Fibroblast of skin of abdomen (primary cell): ENCODE results near the gene ATRNL1.
A peak's percentile ranks its signal among the peaks of the same experiment; 100 is the strongest.

Source experiments
- DNase-seq: peaks from one replicate; pipeline ENCODE4 v3.0.0-alpha.2; 2013

The ATRNL1 gene

DNA sequence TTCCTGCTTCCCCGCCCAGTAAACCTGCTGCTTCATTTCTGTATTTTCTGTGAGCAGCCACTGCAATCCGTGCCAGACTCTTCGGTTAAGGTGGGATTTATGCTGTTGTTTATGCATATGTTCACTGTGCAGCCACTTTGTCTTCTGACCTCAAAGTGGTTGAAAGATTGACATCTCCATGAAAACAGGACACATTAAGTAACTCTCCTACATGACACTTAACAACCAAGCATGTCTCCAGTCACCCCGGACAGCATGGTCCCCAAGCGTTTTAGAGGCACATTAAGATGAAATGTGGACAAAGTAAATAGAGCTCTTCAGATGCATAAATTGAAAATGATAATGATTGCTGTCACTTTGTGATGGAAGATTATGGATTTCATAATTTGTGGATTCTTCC lies 758.5 kb downstream of the ATRNL1 start:
- no peak for DNase-seq

DNA sequence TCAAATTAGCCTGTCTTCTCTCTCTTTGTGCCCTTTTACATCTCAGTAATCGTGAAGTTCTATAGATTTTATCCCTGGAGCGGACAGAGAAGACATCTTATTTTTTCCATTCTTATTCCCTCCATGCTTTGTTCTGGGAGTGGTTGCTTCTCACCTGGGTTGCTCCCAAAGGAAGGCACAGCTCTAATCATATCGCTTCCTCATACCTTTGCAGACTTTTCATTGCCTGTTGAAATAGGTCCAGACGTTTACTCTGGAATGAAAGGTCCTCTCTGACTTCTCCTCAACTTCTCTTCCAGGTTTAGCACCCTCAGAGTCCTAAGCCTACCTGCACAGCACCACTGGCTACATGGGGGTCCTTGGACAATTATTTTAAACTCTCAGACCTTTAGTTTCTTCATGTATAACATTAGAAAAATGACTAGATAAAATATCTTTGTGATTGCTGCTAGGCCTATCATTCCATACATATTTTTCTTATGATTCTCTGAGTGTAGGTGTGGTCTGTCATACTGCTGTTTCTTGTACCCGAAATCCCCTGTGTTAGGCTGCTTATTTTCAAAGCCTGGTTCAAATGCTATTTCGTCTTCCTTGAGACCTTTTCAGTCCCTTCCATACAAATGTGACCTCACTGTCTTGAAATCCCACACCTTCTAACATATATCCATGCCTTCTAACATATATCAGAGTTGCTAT lies 761.7 kb downstream of the ATRNL1 start:
- peak; percentile 31 for DNase-seq

DNA sequence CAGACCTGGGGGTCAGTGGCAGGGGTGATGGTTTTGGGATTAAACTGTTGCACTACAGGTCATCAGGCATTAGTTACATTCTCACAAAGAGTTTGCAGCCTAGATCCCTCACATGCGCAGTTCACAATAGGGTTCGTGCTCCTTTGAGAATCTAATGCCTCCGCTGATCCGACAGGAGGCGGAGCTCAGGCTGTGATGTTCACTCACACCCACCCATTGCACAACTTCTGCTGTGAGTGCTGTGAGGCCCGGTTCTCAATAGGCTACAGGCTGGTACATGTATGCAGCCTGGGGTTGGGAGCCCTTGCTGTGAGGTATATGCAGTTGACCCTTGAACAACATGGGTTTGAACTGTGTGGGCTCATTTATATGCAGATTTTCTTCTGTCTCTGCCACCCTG lies 763.4 kb downstream of the ATRNL1 start:
- no peak for DNase-seq

DNA sequence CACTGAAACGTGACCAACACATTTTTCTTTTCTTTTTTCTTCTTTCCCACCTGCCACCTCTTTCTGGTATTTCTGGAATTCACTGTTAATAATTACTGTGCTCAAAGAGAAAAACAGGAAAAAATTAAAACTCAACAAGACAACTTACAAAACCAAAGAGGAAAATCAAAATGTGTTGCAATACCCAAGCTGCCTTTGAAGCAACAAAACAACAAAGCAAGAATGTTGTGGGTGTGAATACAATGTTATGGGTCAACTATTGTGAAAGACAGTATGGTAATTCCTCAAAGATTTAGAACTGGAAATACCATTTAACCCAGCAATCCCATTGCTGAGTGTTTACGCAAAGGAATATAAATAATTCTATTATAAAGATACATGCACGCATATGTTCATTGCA lies 764.7 kb downstream of the ATRNL1 start:
- peak; percentile 30 for DNase-seq

DNA sequence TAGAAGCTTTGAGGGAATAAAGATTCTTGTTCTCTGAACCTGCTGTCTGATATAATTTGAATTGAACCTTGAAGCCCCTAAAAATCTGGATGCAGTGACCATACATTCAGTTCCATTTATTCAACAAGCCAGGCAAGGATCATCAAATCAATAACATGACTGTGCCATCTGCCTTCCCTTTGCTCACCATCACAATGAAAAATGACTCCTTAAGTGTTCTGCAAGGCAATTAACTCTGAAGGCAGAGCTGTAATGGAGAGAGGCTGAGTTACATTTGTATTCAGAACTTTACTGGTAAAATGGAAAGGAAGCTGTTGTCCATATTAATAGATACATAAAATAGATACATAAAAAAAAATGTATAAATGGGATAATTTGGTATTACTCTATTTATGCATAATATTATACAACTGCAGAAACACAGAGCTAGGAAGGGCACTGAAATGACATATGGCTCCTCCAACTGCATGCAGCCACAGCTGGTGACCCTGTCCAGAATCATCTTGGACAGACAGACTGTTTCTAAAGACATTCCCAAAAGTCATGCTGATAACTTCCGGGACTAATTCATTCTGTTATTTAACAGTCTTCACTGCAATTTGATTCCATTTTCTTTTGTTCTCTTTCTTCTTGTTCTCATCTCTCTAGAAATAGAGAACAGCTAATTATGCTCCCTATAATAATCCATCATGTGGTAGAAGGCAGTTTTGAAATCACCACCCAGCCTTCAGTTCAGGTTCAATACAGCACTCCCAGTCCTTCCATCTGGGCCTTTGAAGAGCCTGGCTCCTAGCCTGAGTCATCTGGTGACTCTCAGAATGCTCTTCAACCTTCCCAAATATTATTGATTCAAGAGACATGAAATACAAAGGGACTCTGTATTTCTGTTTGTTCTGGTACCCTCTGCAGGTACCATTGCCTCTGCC lies 767.3 kb downstream of the ATRNL1 start:
- no peak for DNase-seq

DNA sequence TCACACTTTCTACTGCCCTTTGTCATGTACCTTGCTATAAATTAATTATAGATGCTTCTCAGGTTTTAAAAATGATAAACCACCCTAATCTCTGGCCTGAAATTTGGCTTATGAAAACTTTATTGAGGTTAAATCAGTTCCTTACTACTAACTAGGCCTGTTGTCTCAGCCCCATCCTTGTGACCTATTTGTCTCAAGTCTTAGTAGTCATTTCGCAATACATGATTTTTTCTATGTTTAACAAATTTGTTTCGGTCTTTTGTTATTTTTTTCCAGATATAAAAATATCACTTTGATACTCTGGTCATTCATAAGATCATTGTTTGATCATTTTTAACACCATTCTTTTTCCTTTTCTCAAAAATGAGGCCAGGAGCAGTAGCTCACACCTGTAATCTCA lies 768.3 kb downstream of the ATRNL1 start:
- no peak for DNase-seq

DNA sequence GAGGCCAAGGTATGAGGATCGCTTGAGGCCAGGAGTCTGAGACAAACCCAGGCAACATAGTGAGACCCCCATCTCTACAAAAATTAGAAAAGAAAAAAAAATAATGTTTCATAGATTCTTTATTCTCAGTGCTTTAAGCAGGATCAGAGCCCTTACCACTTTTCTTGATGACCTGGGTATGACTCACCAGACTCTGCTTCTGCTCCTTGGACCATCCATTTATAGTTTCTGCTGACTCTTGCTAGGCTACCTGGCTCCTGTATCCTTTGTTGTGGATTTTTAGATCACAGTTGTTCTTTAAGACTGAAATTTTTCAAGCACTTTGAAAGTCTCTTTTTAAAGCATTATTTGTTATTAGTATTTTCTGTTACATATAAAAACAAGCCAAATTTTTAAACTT lies 768.7 kb downstream of the ATRNL1 start:
- DNase-seq: peak; percentile 45

DNA sequence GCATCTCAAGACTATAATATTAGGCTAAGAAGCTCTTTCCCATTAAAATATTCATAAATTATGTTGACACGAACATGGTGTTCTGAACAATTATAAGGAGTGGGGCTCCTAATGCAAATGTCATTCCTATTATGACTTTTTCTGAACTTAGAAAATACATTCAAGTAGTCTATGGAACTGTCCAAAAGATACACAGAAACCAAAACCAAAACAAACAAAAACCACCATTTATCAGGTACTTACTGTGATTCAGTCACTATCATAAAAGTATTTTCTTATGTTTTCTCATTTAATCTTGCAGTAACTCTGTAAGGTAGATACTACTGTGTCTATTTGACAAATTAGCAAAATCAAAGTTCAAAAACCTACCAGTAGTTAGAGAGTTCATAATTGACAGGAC lies 773.0 kb downstream of the ATRNL1 start:
- DNase-seq: no peak

DNA sequence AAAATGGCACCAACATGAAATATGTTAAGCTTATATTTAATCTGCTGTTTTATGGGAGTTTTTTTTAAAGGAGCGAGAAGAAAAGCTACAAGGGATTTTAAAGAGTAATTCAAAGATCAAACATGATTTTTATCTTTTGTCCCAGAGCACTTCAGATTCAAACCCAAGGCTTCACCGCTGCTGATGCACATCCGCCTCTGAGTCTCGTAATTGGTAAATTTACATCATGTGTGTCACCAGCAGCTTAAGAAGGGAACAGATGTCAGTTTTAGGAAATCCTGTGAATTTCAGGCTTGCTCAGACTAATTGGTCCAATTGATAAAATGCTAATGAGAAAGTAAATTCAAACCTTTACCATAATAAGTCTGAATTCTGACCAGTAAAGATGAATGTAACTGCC lies 773.5 kb downstream of the ATRNL1 start:
- DNase-seq: no peak

DNA sequence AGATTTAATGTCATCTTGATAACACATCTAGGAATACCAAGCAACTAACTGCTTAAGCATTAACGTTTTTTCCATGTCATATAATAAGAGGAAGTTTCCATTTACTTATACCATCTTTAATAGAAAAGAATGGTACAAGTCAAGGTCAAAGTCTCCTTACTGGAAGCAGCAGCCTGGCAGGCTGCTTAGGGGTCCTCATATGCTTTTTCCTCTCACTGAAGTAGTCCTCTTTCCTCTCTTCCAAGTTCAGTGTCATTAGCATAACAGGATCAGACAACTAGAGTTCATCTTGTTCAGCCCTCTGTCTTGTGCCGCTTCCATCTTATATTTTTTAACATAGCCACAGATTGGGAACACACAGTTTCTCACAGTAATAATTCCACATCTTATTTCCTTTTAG lies 774.1 kb downstream of the ATRNL1 start:
- DNase-seq: no peak

DNA sequence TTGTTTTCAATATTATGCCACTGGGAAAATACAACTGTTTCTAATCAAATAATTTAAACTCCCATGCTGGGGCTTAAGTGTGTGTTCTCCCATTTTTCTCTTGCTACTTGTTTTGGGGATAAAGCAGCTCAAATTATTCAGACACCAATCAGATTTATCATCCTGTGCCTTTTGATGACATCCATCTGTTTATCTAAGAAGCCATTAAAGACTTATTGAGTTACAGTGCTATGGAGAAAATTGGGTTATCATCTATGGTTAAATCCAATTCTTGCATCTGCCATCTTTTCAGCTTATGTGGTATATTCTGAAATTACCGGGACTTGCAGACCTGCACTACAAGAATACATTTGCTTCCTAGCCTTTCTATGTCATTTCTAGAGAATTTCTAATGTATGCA lies 778.7 kb downstream of the ATRNL1 start:
- DNase-seq: no peak

DNA sequence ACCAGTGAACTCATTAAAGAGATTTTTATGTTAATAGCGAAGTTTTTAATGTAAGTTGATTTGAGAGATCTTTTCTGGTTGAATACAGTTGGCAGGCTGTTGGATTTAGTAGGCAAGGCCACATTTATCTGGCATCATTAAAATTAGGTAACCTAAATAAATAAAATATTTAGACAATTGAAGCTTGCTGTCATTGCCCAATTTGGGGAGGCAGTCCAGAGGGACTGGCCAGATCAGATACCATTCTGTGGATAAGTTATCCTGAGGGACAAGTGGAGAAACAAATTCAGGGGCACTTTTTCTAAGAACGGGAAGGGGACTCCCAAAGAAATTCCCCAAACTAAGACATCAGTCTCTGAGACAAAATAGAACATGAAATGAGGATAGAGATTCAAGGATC lies 782.0 kb downstream of the ATRNL1 start:
- no peak for DNase-seq

DNA sequence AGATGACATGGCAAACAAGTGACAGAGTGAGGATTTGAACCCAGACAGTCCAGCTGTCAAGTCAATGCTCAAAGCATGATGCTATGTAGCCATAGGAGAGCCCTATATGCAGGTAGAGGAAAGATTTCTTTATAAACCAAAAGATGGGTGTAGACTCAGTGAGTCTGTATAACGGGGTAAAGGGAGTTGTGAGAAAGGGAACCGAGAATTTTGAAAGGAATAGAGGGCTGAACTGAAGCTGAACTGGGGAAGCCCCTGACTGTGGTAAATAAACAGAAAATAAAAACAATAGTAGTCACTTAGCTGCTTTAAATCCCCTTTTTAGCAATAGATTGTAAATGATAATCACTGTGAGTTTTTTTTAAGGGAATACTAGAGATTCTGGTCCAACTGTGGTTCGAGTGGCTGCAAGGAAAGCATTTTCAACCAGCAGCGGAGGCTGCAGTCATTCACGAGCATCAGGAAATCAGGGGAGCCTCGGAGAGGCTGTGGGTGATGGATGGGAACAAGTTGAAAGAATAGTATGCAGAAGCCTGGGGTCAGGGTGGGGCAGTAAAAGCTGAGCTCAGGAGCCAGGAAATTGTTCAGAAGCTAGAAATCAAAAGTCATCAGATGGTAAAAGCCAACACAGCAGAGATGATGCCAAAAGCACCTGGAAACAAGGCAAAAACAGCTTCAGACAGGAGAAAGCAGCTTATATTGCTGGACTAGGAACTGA lies 786.4 kb downstream of the ATRNL1 start:
- DNase-seq: no peak

DNA sequence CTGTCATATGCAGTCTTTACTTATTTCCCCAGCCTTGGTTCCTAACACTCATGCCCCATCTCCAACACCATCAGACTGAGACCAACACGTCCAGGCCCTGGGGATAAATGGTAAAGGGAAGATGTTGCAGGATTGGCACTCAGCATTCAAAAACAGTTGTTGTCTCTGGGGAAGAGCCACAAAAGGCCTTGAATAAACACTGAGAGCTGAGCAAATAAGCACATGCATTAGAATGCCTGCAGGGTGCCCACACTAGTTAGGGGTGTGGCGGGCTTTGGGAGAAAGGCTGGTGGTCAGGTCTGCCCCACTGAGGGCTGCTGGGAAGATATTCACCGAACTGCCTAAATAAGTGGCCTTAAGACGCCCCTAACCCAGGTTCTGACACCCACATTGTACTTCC lies 788.9 kb downstream of the ATRNL1 start:
- no peak for DNase-seq

DNA sequence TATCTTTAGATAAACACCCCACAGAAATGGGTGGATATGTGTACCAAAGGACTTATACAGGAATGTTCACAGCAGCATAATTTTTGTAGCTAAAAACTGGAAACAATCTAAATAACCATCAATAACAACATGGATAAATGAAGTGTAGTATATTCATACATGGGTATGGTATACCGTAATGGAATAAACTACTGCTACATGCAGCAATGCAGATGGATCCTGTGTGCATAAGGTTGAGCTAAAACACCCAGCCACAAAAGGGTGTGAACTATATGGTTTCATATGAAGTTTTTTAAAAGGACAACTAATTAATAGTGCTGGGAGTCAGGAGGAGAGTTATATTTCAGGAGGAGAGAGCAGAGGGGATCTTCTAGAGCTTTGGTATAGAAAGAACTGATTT lies 790.2 kb downstream of the ATRNL1 start:
- DNase-seq: no peak

DNA sequence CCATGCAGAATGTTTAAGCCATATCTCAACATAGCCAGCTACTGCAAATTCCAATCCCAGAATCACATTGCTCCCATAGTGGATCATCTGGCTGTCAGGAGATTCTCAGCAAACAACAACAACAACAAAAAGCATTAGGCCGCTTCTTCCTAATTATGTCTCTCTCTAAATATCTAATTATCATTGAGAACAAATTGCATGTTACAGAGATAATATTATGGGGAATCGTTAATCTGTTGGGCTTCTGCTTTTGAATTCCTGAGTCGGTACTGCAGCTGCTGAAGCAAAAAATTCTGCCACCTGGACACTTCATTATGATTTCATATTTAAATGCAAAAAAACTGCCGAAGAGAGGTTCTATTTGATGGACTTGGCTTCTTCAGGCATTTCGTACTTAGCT lies 791.2 kb downstream of the ATRNL1 start:
- DNase-seq: no peak

DNA sequence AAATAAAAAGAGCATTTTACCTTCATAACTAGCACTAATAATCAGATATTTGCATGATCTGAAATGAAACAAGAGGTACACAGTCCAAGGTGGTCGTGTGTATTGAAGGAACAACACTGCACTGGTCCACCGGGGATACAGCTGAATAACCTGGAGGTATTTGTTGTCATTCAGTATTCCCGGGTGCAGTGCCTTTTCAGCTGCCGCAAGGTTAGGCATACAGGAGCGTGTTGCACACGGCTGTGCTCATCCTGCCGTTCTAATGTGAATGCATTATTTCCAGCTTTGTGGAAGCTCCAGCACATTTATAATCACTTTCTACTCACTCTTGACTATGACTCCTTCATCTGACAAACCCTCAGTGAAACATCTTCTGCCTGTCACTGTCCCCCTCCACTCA lies 802.0 kb downstream of the ATRNL1 start:
- no peak for DNase-seq

DNA sequence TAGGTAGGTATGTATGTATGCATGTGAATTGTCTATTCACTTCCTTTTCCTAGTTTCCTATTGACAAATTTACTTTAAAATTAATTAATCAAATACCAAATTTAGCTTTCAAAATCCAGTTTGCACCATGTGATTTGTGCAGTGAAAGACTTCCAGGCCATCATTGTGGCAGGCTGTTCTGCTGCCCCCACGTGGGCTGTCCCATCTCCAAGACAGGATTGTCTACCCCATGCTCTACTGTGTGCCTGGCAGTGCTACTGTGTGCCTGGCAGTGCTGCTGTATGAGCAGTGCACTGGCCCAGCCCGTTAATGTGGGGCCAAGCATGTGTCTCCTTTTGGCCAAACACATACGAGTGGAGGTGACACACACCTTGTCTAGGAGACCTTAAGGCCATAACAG lies 805.1 kb downstream of the ATRNL1 start:
- DNase-seq: no peak

DNA sequence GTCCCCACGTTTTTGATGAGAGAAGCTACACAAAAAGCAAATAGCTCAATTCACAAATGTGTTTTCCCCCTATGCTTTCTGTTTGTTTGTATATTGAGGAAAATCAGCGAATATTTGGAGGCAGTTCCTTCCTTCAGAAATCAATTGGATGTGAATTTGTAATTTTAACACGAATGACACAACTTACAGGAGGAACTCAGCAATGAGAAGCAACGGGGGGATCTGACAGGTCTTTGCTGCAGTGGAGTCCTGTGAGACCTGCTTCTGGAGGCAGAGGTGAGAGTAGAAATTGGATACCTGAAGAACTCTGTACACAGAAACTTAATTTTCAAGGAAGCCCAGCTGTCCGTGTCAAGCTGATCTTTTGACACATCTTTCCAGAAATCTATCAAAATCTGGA lies 809.4 kb downstream of the ATRNL1 start:
- DNase-seq: no peak

DNA sequence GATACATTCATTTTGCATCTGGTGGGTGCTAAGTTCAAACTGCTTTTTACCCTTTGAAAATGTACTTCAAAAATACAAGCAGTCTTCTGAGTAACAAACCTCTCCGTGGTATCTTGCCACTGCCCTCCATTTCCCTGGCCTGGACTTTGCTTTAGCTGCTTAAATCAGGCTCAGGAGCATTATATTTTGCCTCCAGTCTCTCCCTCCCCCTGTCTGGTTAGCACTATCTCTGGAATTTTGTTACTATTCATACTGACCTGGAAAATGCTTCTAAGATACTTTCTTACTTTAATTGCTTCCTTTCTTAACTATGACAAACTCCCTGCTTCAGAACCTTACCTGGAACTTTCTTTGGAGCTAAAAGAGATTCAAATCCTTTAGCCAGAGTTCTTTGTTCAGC lies 810.0 kb downstream of the ATRNL1 start:
- peak; percentile 32 for DNase-seq

DNA sequence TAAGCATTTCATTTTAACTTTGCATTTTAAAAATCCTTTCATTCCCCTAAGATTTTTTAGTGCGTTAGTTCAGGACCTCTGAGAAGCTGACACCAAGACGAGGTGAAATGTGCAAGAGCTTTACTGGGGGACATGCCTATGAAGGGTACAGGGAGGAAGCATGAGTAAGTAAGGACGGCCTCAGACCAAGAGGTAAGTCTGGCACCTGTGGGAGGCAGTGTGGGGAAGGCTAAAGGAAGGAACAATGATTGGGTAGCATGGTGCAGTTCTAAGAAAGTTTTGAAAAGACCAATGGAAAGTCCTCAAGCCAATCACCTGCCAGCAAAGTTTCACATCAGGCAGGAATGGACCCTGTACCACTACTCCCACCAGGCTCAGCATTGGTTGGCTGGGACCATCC lies 810.7 kb downstream of the ATRNL1 start:
- DNase-seq: no peak

DNA sequence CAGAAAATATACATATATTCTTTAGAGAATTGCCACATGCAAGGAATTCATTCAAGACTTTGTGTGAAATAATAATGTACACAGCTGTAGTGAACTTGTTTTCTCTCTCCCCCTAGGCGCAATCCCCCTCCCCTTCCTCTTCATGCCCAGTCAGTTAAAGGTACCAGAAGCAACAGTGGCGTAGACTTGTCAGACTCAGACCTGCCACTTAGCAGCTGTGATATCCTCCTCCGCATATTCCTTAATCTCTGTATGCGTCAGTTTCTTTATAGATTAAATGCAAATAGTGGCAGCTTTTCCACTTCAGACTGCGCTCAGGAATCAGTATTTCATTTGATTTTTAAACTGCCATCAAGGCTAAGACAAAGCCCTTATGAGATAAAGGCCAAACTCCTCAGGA lies 815.9 kb downstream of the ATRNL1 start:
- no peak for DNase-seq

DNA sequence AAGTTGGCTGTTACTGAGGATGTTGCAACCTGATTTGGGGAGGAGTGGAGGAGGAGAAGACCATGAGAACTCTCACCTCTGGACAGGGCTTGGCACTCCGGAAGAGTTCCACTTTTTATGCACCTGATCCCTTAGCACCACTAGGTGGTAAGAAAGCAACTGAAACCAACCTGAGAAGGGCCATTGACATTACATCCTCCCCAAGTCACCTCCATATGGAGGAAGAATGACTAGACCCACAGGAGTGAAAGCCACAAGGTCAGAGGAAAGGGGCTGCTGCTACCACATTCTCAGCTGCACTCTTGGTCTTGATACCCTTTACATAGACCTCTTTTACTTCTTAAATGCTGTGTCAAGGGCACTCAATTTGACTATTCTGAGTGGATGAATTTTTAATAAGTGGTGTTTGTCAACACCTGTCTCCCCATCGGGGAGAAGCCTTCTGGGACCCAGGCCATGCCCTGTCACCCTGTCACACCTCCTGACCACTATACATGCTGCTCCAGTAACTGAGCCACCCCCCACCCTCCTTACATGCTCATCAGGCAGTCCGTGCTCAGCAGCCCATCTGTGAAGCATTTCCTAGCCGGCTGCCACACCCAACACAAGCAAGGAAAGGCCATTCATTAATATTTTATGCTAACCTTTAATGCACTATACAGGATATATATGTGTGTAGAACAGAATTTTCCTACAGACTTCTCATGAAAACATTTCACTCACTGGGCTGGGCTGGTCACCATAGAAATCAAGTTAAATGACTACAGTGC lies 817.0 kb downstream of the ATRNL1 start:
- no peak for DNase-seq
